B cell (primary cell): ENCODE data around the gene WDR86. TPM values are rescaled to one million over a fixed set of nuclear protein-coding genes. Genes with fewer than 3 reads are reported as not detected.

Experiments used
- ATAC-seq: fragments of 200-7000 bp; cut with Tn5 transposase; one replicate; pipeline ENCODE4 v1.10.0; 2021; ENCODE audit warnings: low read depth, mild to moderate bottlenecking, moderate number of reproducible peaks, moderate library complexity
- CTCF ChIA-PET: fragments of 350-600 bp; sonication (Branson Sonifier 250); formaldehyde crosslinking; loops from one replicate; lab custom pipeline; 2021; ENCODE audit warnings: antibody characterized with exemption, inconsistent platforms; lab: Charles Lee
- POLR2A ChIA-PET: fragments of 350-600 bp; sonication (Branson Sonifier 250); formaldehyde crosslinking; loops from one replicate; lab custom pipeline; 2021; ENCODE audit warnings: antibody characterized with exemption; lab: Charles Lee
- DNase-seq: peaks from one replicate; pipeline ENCODE4 v3.0.0; 2013
- H2AFZ ChIP-seq: 2 replicates; pipeline ENCODE4 v1.6.1; 2012; ENCODE audit warnings: mild to moderate bottlenecking, low read depth, low read length; ENCODE audit not compliant: insufficient read depth, poor library complexity, severe bottlenecking
- H3K27ac ChIP-seq, 2 donors: 1 replicate in 1 of 2; 2 replicates in 1 of 2; pipeline ENCODE4 v1.5.1; 2012 to 2013; ENCODE audit warnings: low read length in 2 of 2, mild to moderate bottlenecking in 2 of 2, moderate library complexity in 1 of 2
- H3K27me3 ChIP-seq, 4 experiments: fragments of 200-600 bp in 1 of 4; sonication (generic) in 1 of 4; replicated peaks in 1 of 4; 1 replicate in 2 of 4; 2 replicates in 2 of 4; pipeline versions ENCODE4 v1.6.1 to v1.7.0; 2013 to 2016; ENCODE audit warnings: low read length in 3 of 4, mild to moderate bottlenecking in 2 of 4, mixed read lengths in 1 of 4, moderate library complexity in 1 of 4; ENCODE audit not compliant: insufficient read depth in 4 of 4, control insufficient read depth in 3 of 4; ENCODE audit errors: control extremely low read depth in 1 of 4
- H3K36me3 ChIP-seq, 2 experiments: replicated peaks in 1 of 2; 1 replicate in 1 of 2; 2 replicates in 1 of 2; pipeline versions ENCODE4 v1.6.1 to v1.7.1; 2013; ENCODE audit warnings: low read length in 1 of 2; ENCODE audit not compliant: insufficient read depth in 2 of 2, control insufficient read depth in 1 of 2; ENCODE audit errors: control extremely low read depth in 1 of 2, extremely low read depth in 1 of 2
- H3K4me1 ChIP-seq, 2 donors: fragments of 200-600 bp in 1 of 2; sonication (generic) in 1 of 2; 1 replicate in 1 of 2; 2 replicates in 1 of 2; pipeline versions ENCODE4 v1.5.1 to v1.6.1; 2013 to 2017; ENCODE audit warnings: low read length in 2 of 2; ENCODE audit not compliant: control insufficient read depth in 2 of 2, insufficient read depth in 2 of 2
- H3K4me2 ChIP-seq: replicated peaks from 2 replicates; pipeline ENCODE3; 2012; ENCODE audit warnings: mild to moderate bottlenecking, low read depth, low read length; ENCODE audit not compliant: poor library complexity, severe bottlenecking
- H3K4me3 ChIP-seq, 5 experiments: fragments of 200-600 bp in 1 of 5; sonication (generic) in 1 of 5; 1 replicate in 3 of 5; 2 replicates in 2 of 5; pipeline versions ENCODE4 v1.5.1 to v1.7.0; 2011 to 2016; ENCODE audit warnings: low read length in 4 of 5, mild to moderate bottlenecking in 4 of 5, low read depth in 2 of 5, control low read depth in 1 of 5, moderate library complexity in 1 of 5; ENCODE audit not compliant: insufficient read depth in 1 of 5; ENCODE audit errors: control extremely low read depth in 1 of 5, extremely low read depth in 1 of 5
- H3K79me2 ChIP-seq: fragments of 200-600 bp; sonication (generic); one replicate; pipeline ENCODE4 v1.6.0; 2016; ENCODE audit warnings: low read length; ENCODE audit not compliant: control insufficient read depth, insufficient read depth
- H3K9ac ChIP-seq: fragments of 200-600 bp; sonication (generic); 2 replicates; pipeline ENCODE4 v1.6.1; 2017; ENCODE audit warnings: mild to moderate bottlenecking, low read length, moderate library complexity
- H3K9me3 ChIP-seq, 3 donors: one replicate each; pipeline versions ENCODE4 v1.6.1 to v1.7.1; 2013; ENCODE audit warnings: low read length in 2 of 3; ENCODE audit not compliant: control insufficient read depth in 2 of 3, insufficient read depth in 1 of 3; ENCODE audit errors: control extremely low read depth in 1 of 3
- H4K20me1 ChIP-seq: 2 replicates; pipeline ENCODE4 v1.6.0; 2012; ENCODE audit warnings: mild to moderate bottlenecking, low read length; ENCODE audit not compliant: insufficient read depth, control insufficient read depth, poor library complexity, severe bottlenecking
- H3K27ac Mint-ChIP-seq: one replicate; pipeline ENCODE4 v1.8.0; 2021; ENCODE audit warnings: mixed read lengths
- H3K27me3 Mint-ChIP-seq: one replicate; pipeline ENCODE4 v1.8.0; 2021; ENCODE audit warnings: mixed read lengths
- H3K4me1 Mint-ChIP-seq: one replicate; pipeline ENCODE4 v1.8.0; 2021; ENCODE audit warnings: mixed read lengths
- H3K4me3 Mint-ChIP-seq: one replicate; pipeline ENCODE4 v1.8.0; 2021; ENCODE audit warnings: mixed read lengths
- H3K9me3 Mint-ChIP-seq: one replicate; pipeline ENCODE4 v1.8.0; 2022; ENCODE audit warnings: mixed read lengths; ENCODE audit not compliant: insufficient read depth
- CTCF ChIP-seq: fragments of 200-600 bp; IDR thresholded peaks from one replicate; pipeline ENCODE4 v1.8.0; 2022; ENCODE audit warnings: antibody characterized with exemption, mild to moderate bottlenecking
- EZH2 ChIP-seq: IDR thresholded peaks from 2 replicates; pipeline ENCODE4 v1.6.1; 2012; ENCODE audit warnings: borderline replicate concordance, low read depth, mild to moderate bottlenecking, moderate library complexity, low read length; ENCODE audit not compliant: insufficient read depth, poor library complexity, severe bottlenecking
- WGBS: methylation state at CpG from one replicate; pipeline ENCODE4 v1.1.5; 2013; ENCODE audit warnings: missing lambda C conversion rate; ENCODE audit not compliant: insufficient coverage; 5-methylcytosine and 5-hydroxymethylcytosine counted together
- intact Hi-C: fragments of 100-400 bp; cut with micrococcal nuclease; formaldehyde crosslinking; loops from one replicate; pipeline ENCODE4 v1.10.0; 2022
- polyA plus RNA-seq: library from polyadenylated mRNA; depleted of rRNA; stranded (reverse); fragments of >200 nt; gene quantifications from 2 replicates; pipeline ENCODE4 v1.2.3, GENCODE V29; 2012
- total RNA-seq, 2 donors: library from RNA; stranded (reverse); fragments of 120-200 nt in 1 of 2; gene quantifications; 1 replicate in 1 of 2; 2 replicates in 1 of 2; pipeline versions ENCODE4 v1.2.3 to v1.2.4, GENCODE V29; 2013 to 2022

WDR86 gene
- total and polyA plus RNA-seq, 2 donors (not counting 1 experiment from before 2014, with no cell fraction given) = 1.4 to 1.5 TPM

DNA sequence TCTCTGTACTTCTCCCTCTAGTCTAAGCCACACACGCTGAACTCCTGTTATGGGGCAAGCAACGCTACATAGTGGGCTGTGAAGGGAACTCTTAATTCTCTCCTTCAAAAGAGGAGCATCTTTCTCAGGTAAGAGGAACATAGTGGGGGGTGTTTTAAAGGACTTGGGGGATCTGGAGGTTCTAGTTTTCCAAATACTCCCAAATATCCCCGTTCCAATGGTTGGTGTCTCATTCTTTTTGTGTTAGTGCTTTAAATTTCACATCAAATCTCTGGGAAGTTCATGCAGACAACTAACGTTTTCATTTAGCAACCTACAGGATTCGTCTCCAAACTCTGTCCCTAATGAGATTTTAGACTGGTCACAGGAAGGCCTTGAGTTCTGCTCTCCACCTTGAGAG lies 12.4 kb upstream of the WDR86 start:
- Histone ChIP-seq H3K9me3 (peaks cover 2 to 26% (median 17%) of the 10 kb centered on the region in 3 donors), H3K9ac (no peak overlapping the region), H3K27me3 (peaks cover 0 to 5% (median 0%) of the 10 kb centered on the region in 4 experiments), H3K4me2 (no peak overlapping the region), H3K4me3 (no peak overlapping the region), H3K79me2 (no peaks in the 10 kb centered on the region), H3K27ac (no peak overlapping the region), H3K4me1 (no peaks in the 10 kb centered on the region), H4K20me1 (no peaks in the 10 kb centered on the region), H2AFZ (no peak overlapping the region), H3K36me3 (no peaks in the 10 kb centered on the region)
- no peak for TF ChIP-seq EZH2
- no peak for TF ChIP-seq CTCF
- Mint-ChIP-seq H3K4me1 (no peaks in the 10 kb centered on the region), H3K4me3 (no peak overlapping the region), H3K27ac (no peak overlapping the region), H3K9me3 (peaks cover 10% of the 10 kb centered on the region), H3K27me3 (peaks cover 38% of the 10 kb centered on the region)
- WGBS = 93% methylated on average over 2 of the region's 5 CpGs
- CTCF ChIA-PET = no interaction called here
- ATAC-seq (no peak), DNase-seq (no peak)
- POLR2A ChIA-PET = no interaction called here
- intact Hi-C loops = no loop called here

- Histone ChIP-seq H3K27ac (no peak overlapping the region), H3K27me3 (peaks cover 0 to 5% (median 0%) of the 10 kb centered on the region in 4 experiments), H3K36me3 (no peaks in the 10 kb centered on the region), H2AFZ (no peak overlapping the region), H4K20me1 (no peaks in the 10 kb centered on the region), H3K4me3 (no peak overlapping the region), H3K9me3 (peaks cover 2 to 26% (median 17%) of the 10 kb centered on the region in 3 donors), H3K9ac (no peak overlapping the region), H3K4me2 (no peak overlapping the region), H3K79me2 (no peaks in the 10 kb centered on the region), H3K4me1 (no peaks in the 10 kb centered on the region)
- H3K4me1 Mint-ChIP-seq = no peaks in the 10 kb centered on the region
- CTCF ChIA-PET = interaction anchor here (1.3 kb wide), 1 partner anchor 105 kb away, joined by 3 read pairs; no protein-coding TSS in a partner anchor
- H3K4me3 Mint-ChIP-seq = no peak overlapping the region
- ATAC-seq (no peak), DNase-seq (no peak)
- peaks cover 10% of the 10 kb centered on the region for H3K9me3 Mint-ChIP-seq
- intact Hi-C loops = no loop called here
- H3K27ac Mint-ChIP-seq = no peak overlapping the region
- no peak for TF ChIP-seq EZH2
- no peak for TF ChIP-seq CTCF
- WGBS = no CpG with 5 or more reads among the region's 5 CpGs
- POLR2A ChIA-PET = no interaction called here
- H3K27me3 Mint-ChIP-seq = peaks cover 36% of the 10 kb centered on the region
Measured at GRCh38 chr7:151420144-151420543, 10.3 kb upstream of the WDR86 start.
